HG02798 (cell line): Measurements from ENCODE around the gene ULK1.
"Not testable (repeated sequence)": the region's sequence is repeated elsewhere in the genome, so short reads cannot be mapped to it uniquely, and the experiment has no call there.

Source experiments
- ATAC-seq: cut with Tn5 transposase; IDR thresholded peaks from one replicate; pipeline ENCODE4 v1.9.1; 2021; ENCODE audit warnings: mild to moderate bottlenecking; ENCODE audit not compliant: unreplicated experiment, poor library complexity

The ULK1 gene

GRCh38 chr12:131960590-131961325, 66.3 kb downstream of the ULK1 start:
- not testable (repeated sequence) for ATAC-seq

- not testable (repeated sequence) for ATAC-seq
Measured at GRCh38 chr12:131961328-131961727, 66.9 kb downstream of the ULK1 start.

- no peak for ATAC-seq
Measured at GRCh38 chr12:131962069-131962468, 67.6 kb downstream of the ULK1 start.

GRCh38 chr12:131963381-131963780, 69.0 kb downstream of the ULK1 start:
- ATAC-seq = no peak

GRCh38 chr12:131965073-131965472, 70.7 kb downstream of the ULK1 start:
- no peak for ATAC-seq

- no peak for ATAC-seq
Measured at GRCh38 chr12:131971226-131971625, 76.8 kb downstream of the ULK1 start.
